IMR-90 (cell line): Measurements from ENCODE around the gene UBE3C. TPM values are rescaled to one million over a fixed set of nuclear protein-coding genes. Genes with fewer than 3 reads are reported as not detected.

ENCODE experiments used
- ATAC-seq: fragments of 200-7000 bp; cut with Tn5 transposase; 2 replicates; pipeline ENCODE4 v1.9.1; 2020; ENCODE audit warnings: low read depth, mild to moderate bottlenecking, moderate library complexity
- BruUV-seq: library from RNA; stranded (reverse); fragments of 400-500 nt; replicated peaks from 2 replicates; lab custom pipeline; 2021; lab: Mats Ljungman, UMichigan
- CTCF ChIA-PET: fragments of 300-600 bp; formaldehyde crosslinking; extraction: SDS; loops from one replicate; lab custom pipeline; 2021; ENCODE audit warnings: antibody characterized with exemption; lab: Yijun Ruan, JAX
- POLR2A ChIA-PET: fragments of 300-600 bp; sonication (Branson Sonifier 250); formaldehyde crosslinking; loops from one replicate; lab custom pipeline; 2022; ENCODE audit warnings: antibody characterized with exemption; ENCODE audit not compliant: unreplicated experiment; lab: Charles Lee
- DNase-seq: peaks from one replicate; pipeline ENCODE4 v3.0.0; 2013
- H2AFZ ChIP-seq: replicated peaks from 2 replicates; pipeline ENCODE3; 2013; ENCODE audit warnings: low read length, mild to moderate bottlenecking; ENCODE audit not compliant: poor library complexity
- H2AK5ac ChIP-seq: 2 replicates; pipeline ENCODE4 v1.6.1; 2013; ENCODE audit warnings: low read depth, low read length, inconsistent platforms
- H2AK9ac ChIP-seq: replicated peaks from 2 replicates; pipeline ENCODE3; 2013; ENCODE audit warnings: mild to moderate bottlenecking, low read depth, low read length, moderate library complexity; ENCODE audit not compliant: poor library complexity
- H2BK120ac ChIP-seq: 2 replicates; pipeline ENCODE4 v1.6.1; 2013; ENCODE audit warnings: low read depth, low read length, inconsistent platforms
- H2BK15ac ChIP-seq: 3 replicates; pipeline ENCODE4 v1.6.1; 2013; ENCODE audit warnings: low read depth, low read length, inconsistent platforms
- H2BK20ac ChIP-seq: 2 replicates; pipeline ENCODE4 v1.6.1; 2013; ENCODE audit warnings: low read depth, mild to moderate bottlenecking, inconsistent platforms, low read length, moderate library complexity
- H2BK5ac ChIP-seq: 2 replicates; pipeline ENCODE4 v1.6.1; 2013; ENCODE audit warnings: mild to moderate bottlenecking, low read depth, low read length, inconsistent platforms; ENCODE audit not compliant: poor library complexity, severe bottlenecking
- H3K14ac ChIP-seq: replicated peaks from 2 replicates; pipeline ENCODE4 v1.6.1; 2013; ENCODE audit warnings: low read depth, low read length, inconsistent platforms
- H3K18ac ChIP-seq: 2 replicates; pipeline ENCODE4 v1.6.1; 2013; ENCODE audit warnings: low read depth, low read length, control low read depth
- H3K23ac ChIP-seq: 2 replicates; pipeline ENCODE4 v1.6.1; 2013; ENCODE audit warnings: low read depth, low read length, inconsistent platforms
- H3K27ac ChIP-seq: 2 replicates; pipeline ENCODE4 v1.5.1; 2013; ENCODE audit warnings: mild to moderate bottlenecking, control low read depth, low read length; ENCODE audit not compliant: insufficient read depth
- H3K27me3 ChIP-seq: 2 replicates; pipeline ENCODE4 v1.6.1; 2013; ENCODE audit warnings: low read length; ENCODE audit not compliant: control insufficient read depth, insufficient read depth
- H3K36me3 ChIP-seq: 2 replicates; pipeline ENCODE4 v1.6.1; 2013; ENCODE audit warnings: low read length, mixed read lengths; ENCODE audit not compliant: control insufficient read depth, insufficient read depth
- H3K4ac ChIP-seq: 2 replicates; pipeline ENCODE4 v1.6.1; 2013; ENCODE audit warnings: low read depth, low read length, inconsistent platforms
- H3K4me1 ChIP-seq: 2 replicates; pipeline ENCODE4 v1.6.1; 2013; ENCODE audit warnings: low read length, mixed read lengths; ENCODE audit not compliant: control insufficient read depth, insufficient read depth
- H3K4me2 ChIP-seq: 2 replicates; pipeline ENCODE4 v1.6.1; 2013; ENCODE audit warnings: low read depth, mild to moderate bottlenecking, control low read depth, low read length, moderate library complexity
- H3K4me3 ChIP-seq: 2 replicates; pipeline ENCODE4 v1.5.1; 2013; ENCODE audit warnings: low read depth, mild to moderate bottlenecking, control low read depth, low read length, moderate library complexity; ENCODE audit not compliant: insufficient read depth
- H3K56ac ChIP-seq: 2 replicates; pipeline ENCODE4 v1.6.1; 2013; ENCODE audit warnings: low read length, inconsistent platforms; ENCODE audit not compliant: insufficient read depth; ENCODE audit errors: extremely low read depth
- H3K79me1 ChIP-seq, 2 experiments: 2 replicates each; pipeline ENCODE4 v1.6.1; 2013; ENCODE audit warnings: low read length in 2 of 2, inconsistent platforms in 1 of 2, low read depth in 1 of 2
- H3K9ac ChIP-seq: 2 replicates; pipeline ENCODE4 v1.6.1; 2013; ENCODE audit warnings: low read depth, low read length, control low read depth
- H3K9me1 ChIP-seq: 2 replicates; pipeline ENCODE4 v1.6.1; 2013; ENCODE audit warnings: low read length, inconsistent platforms; ENCODE audit not compliant: insufficient read depth
- H3K9me3 ChIP-seq: 2 replicates; pipeline ENCODE4 v1.6.1; 2013; ENCODE audit warnings: low read length; ENCODE audit not compliant: control insufficient read depth, insufficient read depth
- H4K20me1 ChIP-seq: 2 replicates; pipeline ENCODE4 v1.6.1; 2013; ENCODE audit warnings: low read length, inconsistent platforms; ENCODE audit not compliant: insufficient read depth
- H4K5ac ChIP-seq: 2 replicates; pipeline ENCODE4 v1.6.1; 2013; ENCODE audit warnings: mild to moderate bottlenecking, low read depth, low read length, control low read depth
- H4K8ac ChIP-seq, 2 experiments: 2 replicates each; pipeline ENCODE4 v1.6.1; 2013; ENCODE audit warnings: low read depth in 2 of 2, low read length in 2 of 2, control low read depth in 1 of 2, inconsistent platforms in 1 of 2
- H4K91ac ChIP-seq: 2 replicates; pipeline ENCODE4 v1.6.1; 2013; ENCODE audit warnings: low read depth, low read length, inconsistent platforms; ENCODE audit not compliant: insufficient read depth
- FOS ChIP-seq: fragments of 150-350 bp; IDR thresholded peaks from 2 replicates; pipeline ENCODE4 v1.6.1; 2016; ENCODE audit warnings: low read depth, low read length
- NFE2L2 ChIP-seq: fragments of 150-350 bp; IDR thresholded peaks from 2 replicates; pipeline ENCODE4 v1.6.1; 2016; ENCODE audit warnings: low read depth, mild to moderate bottlenecking, low read length
- WGBS, 2 experiments: methylation state at CpG; one replicate each; pipeline versions ENCODE4 v1.1.5 to v1.1.7; 2013; ENCODE audit warnings: missing lambda C conversion rate in 2 of 2; ENCODE audit not compliant: insufficient read length in 1 of 2; ENCODE audit errors: extremely low coverage in 2 of 2; 5-methylcytosine and 5-hydroxymethylcytosine counted together
- dilution Hi-C: fragments of 300-500 bp; cut with HindIII; formaldehyde crosslinking; loops from one replicate; pipeline ENCODE4 v1.14.3; 2018; ENCODE audit warnings: low sequenced_read_pairs; ENCODE audit not compliant: unreplicated experiment
- in situ Hi-C: fragments of 300-500 bp; cut with MboI; formaldehyde crosslinking; loops from 3 replicates; pipeline ENCODE4 v1.14.3; 2019; ENCODE audit warnings: low sequenced_read_pairs, inconsistent platforms, mixed read lengths
- intact Hi-C: fragments of 100-400 bp; cut with micrococcal nuclease; formaldehyde crosslinking; loops from 2 replicates; pipeline ENCODE4 v1.10.0; 2022
- polyA plus RNA-seq, 3 experiments: library from polyadenylated mRNA; depleted of rRNA; stranded (reverse); fragments of >200 nt; gene quantifications; 2 replicates each; pipeline ENCODE4 v1.2.3, GENCODE V29; 2012; ENCODE audit warnings: low replicate concordance in 1 of 3
- total RNA-seq: library from RNA; depleted of rRNA; stranded (reverse); fragments of >200 nt; gene quantifications from 2 replicates; pipeline ENCODE4 v1.2.3, GENCODE V29; 2012

The UBE3C gene
- total and polyA plus RNA-seq, 2 of the 4 experiments (the other 2 are of a cell fraction) = 43.0 to 60.6 TPM

DNA sequence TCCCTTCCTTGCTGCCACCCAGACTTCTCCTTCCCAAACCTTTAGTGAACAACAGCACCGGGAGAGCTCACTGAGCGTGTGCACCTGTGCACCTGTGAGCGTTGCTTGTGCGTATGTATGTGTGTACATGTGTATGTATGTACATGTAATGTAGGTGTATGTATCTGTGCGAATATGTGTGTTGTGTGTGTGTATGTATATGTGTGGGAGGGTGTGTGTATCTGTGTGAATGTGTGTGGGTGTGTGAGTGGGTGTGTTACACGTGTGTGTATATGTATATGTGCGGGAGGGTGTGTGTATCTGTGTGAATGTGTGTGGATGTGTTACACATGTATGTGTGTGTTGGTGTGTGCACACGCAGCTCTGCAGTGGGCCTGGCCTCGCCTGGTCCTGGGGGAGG lies 153.5 kb downstream of the UBE3C start:
- CTCF ChIA-PET = no interaction called here
- H4K8ac ChIP-seq = no peak overlapping the region
- H3K56ac ChIP-seq = no peak overlapping the region
- H3K4ac ChIP-seq = no peak overlapping the region
- H3K79me1 ChIP-seq = no peaks in the 10 kb centered on the region
- no peak overlapping the region for H2BK5ac ChIP-seq
- no peaks in the 10 kb centered on the region for H3K4me1 ChIP-seq
- POLR2A ChIA-PET = no interaction called here
- no peak overlapping the region for H2BK20ac ChIP-seq
- H2AK9ac ChIP-seq = no peak overlapping the region
- no peak overlapping the region for H4K5ac ChIP-seq
- 0 out of 2 replicates have a peak overlapping the region, but pooled peaks have one; percentile 28 for H2AK5ac ChIP-seq
- no peak overlapping the region for H4K91ac ChIP-seq
- no peaks in the 10 kb centered on the region for H3K9me1 ChIP-seq
- H3K18ac ChIP-seq = no peak overlapping the region
- intact Hi-C loops = no loop called here
- H3K23ac ChIP-seq = no peak overlapping the region
- BruUV-seq = no TSS peak
- no peak for DNase-seq
- H2AFZ ChIP-seq = no peak overlapping the region
- H3K9ac ChIP-seq = no peak overlapping the region
- H4K20me1 ChIP-seq = no peaks in the 10 kb centered on the region
- no peak overlapping the region for H2BK120ac ChIP-seq
- TF ChIP-seq NFE2L2 = no peak
- no peak for TF ChIP-seq FOS
- no peak overlapping the region for H3K4me2 ChIP-seq
- H3K4me3 ChIP-seq = no peak overlapping the region
- ATAC-seq = no peak
- 94 to 100% methylated on average over 1 to 5 of the region's 9 CpGs for whole genome bisulfite sequencing, 2 experiments
- in situ Hi-C loops = no loop called here
- H2BK15ac ChIP-seq = no peak overlapping the region
- no peaks in the 10 kb centered on the region; the same call in 1 of the 2 replicates for H3K27me3 ChIP-seq
- dilution Hi-C loops = no loop called here
- H3K14ac ChIP-seq = no peak overlapping the region
- H3K27ac ChIP-seq = no peak overlapping the region
- H3K9me3 ChIP-seq = peaks cover 3% of the 10 kb centered on the region
- H3K36me3 ChIP-seq = no peaks in the 10 kb centered on the region
